Epithelial cell of esophagus (primary cell): Measurements from ENCODE around the gene KISS1.

Experiments used
- DNase-seq: peaks from one replicate; pipeline ENCODE4 v3.0.0; 2010; ENCODE audit warnings: low read depth
- H3K4me3 ChIP-seq: 2 replicates; pipeline ENCODE4 v1.5.1; 2011; ENCODE audit warnings: mild to moderate bottlenecking, low read length, control low read depth
- TF ChIP-seq, protein P1 (sequence below): IDR thresholded peaks from 2 replicates; pipeline ENCODE4 v1.5.1; 2011; ENCODE audit warnings: low read depth, mild to moderate bottlenecking, low read length, control low read depth, inconsistent platforms; ENCODE audit not compliant: insufficient read depth; ENCODE audit errors: missing control alignments

The KISS1 gene

GRCh38 chr1:204232526-204232925 is 36.2 kb upstream of the KISS1 start:
- H3K4me3 ChIP-seq: no peak overlapping the region
- DNase-seq: no peak

DNA sequence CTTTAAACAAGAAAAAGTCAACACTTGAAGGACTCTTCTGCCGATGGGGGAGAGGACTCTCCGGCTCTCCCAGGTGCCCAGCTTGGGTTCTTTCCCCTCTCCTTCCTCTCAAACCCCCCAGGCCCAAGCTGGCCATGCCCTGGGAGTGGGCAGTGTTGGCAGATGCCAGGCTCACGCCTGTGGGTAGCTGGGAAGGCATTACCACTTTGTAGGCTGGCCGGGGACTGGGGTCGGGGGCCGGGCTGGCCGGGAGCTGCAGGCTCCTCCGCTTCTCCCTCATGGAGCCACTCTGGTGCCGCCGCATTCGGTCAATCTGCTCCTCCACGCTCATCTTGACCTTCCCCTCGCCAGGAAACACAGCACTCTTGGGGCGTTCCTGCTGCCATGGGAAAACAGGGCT is 33.9 kb upstream of the KISS1 start:
- no peak for DNase-seq

More at GRCh38 chr1:204232526-204232925, 36.2 kb upstream of the KISS1 start:
- TF ChIP-seq, protein P1, sequence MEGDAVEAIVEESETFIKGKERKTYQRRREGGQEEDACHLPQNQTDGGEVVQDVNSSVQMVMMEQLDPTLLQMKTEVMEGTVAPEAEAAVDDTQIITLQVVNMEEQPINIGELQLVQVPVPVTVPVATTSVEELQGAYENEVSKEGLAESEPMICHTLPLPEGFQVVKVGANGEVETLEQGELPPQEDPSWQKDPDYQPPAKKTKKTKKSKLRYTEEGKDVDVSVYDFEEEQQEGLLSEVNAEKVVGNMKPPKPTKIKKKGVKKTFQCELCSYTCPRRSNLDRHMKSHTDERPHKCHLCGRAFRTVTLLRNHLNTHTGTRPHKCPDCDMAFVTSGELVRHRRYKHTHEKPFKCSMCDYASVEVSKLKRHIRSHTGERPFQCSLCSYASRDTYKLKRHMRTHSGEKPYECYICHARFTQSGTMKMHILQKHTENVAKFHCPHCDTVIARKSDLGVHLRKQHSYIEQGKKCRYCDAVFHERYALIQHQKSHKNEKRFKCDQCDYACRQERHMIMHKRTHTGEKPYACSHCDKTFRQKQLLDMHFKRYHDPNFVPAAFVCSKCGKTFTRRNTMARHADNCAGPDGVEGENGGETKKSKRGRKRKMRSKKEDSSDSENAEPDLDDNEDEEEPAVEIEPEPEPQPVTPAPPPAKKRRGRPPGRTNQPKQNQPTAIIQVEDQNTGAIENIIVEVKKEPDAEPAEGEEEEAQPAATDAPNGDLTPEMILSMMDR: no peak

GRCh38 chr1:204228896-204229295 is 32.6 kb upstream of the KISS1 start:
- TF ChIP-seq, protein P1: no peak
- H3K4me3 ChIP-seq: no peak overlapping the region
- DNase-seq: no peak

More for the DNA sequence above, 33.9 kb upstream of the KISS1 start:
- no peak overlapping the region for H3K4me3 ChIP-seq
- TF ChIP-seq, protein P1: no peak

DNA sequence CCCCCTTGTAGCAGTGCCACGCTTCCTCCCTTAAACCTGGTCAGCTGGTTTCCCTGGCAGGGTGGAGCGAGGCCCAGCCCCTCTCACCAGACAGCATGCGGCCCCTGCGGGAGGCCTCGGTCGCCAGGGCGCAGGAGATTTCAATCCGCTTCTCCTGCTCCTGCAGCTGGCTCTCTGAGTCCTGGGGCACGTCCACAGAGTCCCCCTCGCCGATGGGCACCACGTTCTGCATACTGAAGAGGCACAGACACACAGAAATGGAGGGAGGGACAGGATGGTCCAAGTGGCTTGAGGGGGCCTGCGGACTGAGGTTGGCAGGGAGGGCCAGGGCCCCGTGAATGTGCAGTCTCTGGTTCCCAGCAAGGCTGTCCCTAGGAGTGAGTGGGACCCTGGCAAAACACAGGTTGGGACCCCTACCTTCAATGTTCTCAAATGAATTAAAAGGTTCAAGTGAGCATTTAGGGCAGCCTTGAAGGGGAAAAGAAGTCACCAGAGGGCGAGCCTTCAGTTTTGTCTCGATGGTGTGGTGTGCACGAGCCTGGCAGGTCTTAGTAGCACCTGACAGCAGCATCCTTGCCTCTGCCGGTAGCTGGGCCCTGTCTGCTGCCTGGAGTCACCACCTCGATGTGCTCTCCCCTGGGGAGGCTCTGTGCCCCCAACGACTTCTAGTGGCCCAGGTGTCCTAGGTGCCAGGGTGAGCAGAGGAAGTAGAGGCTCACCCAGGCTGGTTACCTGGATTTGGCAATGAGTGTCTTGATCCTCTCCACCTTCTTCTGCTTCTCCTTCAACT is 31.9 kb upstream of the KISS1 start:
- DNase-seq: no peak
- TF ChIP-seq, protein P1: no peak
- no peak overlapping the region for H3K4me3 ChIP-seq

DNA sequence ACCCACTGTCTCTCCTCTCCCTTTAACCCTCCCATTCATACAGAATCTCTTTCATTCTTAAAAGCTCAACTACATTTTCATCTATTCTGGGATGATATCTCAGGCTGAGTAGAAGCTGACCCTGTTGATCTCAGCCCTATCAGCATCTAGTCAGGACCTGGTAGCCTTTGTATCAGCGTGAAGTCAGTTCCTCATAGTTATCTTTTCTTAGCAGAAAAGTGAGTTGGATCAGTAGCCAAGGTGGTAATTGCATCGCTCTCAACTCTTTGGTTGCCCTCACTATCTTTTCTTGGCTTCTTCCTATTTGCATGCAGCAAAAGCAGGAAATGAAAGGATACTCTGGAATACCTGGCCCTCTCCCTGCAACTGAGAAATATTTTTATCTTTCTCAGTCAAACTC is 31.1 kb upstream of the KISS1 start:
- TF ChIP-seq, protein P1: no peak
- no peak for DNase-seq
- no peak overlapping the region for H3K4me3 ChIP-seq

DNA sequence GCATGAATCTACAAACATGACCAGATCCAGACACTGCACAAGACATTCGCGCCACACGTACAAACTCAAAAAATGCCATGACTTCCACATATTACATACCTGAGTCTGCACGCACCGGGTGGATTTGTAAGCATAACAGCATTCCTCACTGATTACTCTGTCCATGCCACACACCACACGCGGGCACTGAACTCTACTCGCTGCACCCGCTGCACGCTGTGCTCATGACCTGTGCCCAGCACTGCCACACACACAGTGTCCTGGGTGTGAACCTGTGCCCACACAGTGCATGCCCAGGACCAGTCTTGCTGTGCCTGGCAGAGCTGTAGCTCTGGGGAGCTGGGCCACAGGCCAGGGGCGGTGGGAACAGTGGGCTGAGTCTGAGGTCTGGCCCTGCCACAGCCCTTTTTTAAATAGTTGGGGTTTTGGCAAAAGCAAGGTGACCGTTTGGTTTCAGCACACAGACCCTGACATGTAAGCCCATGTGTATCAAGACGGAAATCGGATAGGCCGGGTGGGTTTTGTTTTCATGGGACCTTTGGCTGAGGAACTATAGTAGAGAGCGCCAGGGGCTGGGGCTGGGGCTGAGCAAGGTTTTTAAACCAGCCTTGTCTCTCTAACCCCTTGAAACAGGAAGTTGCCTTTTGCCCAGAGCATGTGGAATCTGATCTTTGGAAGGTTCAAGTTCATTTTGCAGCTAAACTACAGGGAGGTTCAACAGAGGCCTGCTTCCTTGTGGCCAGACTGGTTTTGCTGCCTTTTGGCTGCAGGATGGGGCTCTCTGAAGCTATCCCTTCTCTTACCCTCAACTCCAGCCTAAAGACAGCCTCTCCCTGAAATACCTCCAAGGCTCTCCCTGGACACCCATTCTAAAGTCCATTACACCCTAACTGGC is 29.8 kb upstream of the KISS1 start:
- TF ChIP-seq, protein P1: no peak
- H3K4me3 ChIP-seq: no peak overlapping the region
- peak; percentile 90 for DNase-seq
